GM18498 (cell line): ENCODE data around the gene ADI1.
"Not testable (repeated sequence)": the region's sequence is repeated elsewhere in the genome, so short reads cannot be mapped to it uniquely, and the experiment has no call there.

Source experiments
- ATAC-seq: cut with Tn5 transposase; IDR thresholded peaks from one replicate; pipeline ENCODE4 v1.9.1; 2021; ENCODE audit warnings: mild to moderate bottlenecking, moderate library complexity; ENCODE audit not compliant: unreplicated experiment

Gene ADI1

DNA sequence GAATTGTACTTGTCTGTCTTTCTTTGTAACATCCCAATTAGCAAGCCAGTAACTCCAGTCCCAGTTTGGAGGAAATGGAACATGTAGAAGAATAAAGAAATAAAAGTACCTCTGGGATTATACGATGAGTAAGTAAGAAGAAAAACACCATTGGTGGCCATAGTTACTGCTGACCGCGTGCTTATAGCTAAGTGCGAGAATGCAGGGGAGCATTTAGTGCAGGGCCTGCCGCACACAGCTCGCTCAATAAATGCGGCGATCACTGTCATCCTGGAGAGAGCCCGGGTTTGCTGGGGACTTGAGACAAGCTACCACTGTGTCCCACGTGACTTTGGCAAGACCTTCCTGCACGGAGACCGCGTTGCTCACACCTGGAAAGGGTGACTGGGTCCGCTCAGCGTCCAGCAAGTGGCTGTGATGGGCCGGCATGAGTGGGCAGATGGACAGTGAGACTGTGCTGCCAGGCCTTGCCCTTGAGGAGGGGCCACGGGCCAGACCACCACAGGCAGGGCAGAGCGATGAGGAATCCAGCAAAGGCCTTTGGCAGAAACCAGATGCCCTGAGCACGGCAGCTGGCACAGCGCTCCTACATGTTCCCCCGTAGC is 54.8 kb downstream of the ADI1 start:
- no peak for ATAC-seq

DNA sequence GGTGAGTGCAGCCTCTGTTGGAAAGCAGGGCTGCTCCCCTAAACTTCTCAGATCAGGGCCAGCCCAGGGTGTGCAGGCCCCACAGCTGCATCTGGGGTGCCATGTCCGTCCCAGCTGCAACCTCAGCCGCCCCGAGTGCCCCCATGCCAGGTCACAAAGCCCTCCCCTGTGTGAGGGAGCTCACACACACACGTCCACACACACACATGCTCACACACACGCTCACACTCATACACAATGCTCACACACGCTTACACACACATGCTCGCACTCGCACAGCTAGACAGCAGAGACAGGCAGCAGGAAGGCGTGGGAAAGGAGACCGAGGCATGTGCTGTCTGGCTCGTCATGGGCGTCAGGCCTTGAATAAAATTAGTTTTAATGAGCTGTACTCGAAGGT is 55.4 kb downstream of the ADI1 start:
- ATAC-seq: no peak

DNA sequence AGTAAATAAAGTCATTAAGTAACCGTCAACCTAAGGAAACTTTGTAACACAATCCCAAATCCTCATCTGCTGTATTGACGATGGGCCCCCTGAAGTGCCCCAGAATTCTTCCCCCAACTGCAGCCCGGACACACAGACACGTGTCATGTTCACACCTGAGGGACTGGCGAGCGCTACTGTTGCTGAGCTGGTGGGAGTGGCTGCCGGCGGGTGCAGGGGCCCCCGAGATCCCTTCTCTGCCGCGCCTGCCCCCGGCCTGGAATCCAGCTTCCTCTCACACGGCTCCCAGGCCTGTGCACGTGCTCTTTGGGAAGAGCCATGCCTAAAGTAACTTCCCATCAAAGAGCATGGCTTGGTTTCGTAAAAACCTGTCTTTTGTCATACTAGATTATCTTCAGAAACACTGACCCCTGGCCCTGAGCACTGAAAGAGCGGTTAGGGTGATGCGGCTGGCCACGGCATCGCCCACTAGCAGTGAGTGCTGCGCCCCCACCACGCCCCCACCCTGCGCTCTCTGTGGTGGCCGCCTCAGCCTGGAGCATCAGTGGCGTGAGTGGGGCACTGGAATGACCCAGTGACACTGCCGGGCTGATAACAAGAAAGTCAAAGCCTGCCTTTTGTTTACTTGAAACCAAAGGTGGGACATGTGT is 56.0 kb downstream of the ADI1 start:
- ATAC-seq: no peak

DNA sequence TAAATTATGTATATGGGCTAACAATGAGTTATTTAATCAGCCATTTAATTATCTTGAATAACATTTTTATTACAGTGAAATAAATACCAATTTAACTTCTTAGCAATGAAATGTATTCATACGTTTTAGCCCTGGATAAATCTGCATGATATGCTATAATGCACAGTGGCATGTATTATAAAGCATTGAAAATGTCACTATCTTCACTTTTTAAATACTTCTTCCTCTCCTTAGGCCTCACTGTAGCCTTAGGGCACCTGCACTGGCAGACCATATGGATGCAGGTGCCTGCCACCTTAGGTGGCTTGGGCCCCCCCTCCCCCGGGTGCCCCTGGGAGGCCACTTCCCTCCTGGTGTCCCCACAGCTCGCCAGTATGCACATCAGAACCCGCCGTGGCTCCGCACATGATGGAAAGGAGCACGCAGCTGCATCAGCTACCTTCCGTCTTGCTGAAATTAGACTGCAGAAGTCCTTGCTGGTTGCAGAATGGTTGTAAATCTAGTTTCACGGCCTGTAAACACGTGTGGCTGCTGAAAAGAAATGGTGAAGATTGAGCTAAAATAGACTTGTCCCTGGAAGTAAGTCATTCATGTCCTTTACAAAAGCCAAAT is 56.7 kb downstream of the ADI1 start:
- peak; percentile 3 for ATAC-seq

DNA sequence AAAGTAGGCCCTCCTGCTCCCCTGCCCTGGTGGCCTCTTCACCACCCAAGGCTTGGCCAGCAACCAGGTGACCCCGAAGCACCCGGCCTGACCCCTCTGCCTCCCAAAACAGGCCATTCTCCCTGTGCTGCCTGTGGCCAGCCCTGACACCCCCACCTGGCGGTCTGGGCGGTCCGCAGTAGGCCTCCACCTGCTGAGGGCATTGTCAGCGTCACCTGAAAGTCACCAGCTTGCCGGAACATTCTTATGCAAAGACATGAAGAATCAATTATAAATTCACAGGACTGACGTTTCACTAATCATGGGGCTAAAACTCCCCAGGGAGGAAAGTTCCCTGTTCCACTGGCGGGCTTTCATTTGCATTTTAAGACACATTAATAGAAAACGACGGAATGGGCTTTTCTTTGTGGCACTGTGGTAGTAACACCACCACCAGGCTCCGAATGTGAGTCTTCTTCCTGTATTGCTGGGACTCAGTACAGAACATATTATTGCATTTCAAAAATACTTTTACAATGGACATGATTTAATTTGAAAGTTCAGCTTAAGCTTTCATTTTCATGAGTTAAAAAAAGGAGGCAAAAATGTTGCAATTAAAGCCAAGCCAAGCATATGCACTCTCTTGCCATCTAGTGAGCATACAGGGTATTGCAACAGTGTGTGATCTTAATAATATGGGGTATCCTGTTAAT is 57.4 kb downstream of the ADI1 start:
- peak; percentile 72 for ATAC-seq

DNA sequence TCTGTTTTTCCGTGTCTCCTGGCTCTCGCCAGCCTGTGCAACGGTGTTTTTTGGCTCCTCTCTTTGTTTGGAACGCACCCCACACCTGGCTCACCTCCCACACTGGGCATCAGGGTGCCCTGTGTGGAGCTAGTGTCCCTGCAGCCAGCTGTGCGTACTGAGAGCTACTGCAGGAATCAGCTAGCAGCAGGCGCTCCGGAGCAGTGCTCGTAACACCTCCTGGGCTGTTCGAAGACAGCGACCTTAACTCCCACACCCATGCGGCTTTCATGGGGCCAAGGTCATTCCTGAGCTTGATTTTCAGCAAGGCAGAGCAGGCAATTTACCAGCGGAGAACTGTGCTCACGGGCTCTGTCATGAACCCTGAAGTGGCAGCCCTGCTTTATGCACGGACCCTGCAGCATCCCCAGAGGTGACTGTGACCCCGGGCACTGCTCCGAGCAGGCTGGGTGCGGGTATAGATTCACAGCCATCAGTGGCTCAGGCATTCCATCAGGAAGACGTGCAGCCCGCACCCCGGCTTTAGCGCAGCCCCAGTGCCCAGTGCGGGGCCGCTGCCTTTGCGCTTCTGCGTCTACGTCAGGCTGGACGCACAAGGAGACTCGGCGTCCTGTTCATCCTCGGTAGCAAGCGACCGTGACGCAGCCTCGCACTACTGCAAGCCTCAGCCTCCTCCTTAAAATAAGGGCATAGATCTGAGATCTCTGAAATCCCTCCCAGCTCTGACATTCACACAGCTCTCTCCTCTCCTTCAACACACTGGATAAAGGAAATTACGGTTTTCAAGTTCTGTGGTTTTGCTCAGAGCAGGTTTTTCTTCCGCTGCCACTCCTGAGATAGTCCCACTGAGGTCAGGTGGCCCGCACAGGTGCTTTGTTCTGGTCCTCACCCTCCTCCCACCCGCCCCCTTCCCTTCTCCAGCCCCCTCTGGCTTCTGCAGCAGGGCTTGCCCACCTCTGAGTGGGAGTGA is 58.2 kb downstream of the ADI1 start:
- ATAC-seq: no peak

DNA sequence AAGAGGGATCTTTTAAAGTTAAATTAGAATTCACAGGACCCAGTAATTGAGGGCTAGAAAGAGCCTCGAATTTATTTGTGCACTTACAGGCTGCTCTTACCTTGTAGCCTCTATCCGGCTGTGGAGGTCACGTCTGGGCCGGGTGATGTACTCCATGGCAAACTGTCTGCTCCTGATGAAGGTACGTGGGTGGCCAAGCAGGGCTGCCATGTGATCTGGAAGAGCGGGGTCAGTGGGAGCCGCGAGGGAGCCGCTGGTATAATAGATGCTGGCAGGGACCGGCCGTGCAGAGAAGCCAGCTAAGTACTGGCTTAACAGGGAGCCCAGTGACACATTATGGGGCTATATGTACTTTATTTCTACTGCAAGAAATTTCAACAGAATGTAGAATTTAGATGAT is 59.2 kb downstream of the ADI1 start:
- ATAC-seq: no peak

DNA sequence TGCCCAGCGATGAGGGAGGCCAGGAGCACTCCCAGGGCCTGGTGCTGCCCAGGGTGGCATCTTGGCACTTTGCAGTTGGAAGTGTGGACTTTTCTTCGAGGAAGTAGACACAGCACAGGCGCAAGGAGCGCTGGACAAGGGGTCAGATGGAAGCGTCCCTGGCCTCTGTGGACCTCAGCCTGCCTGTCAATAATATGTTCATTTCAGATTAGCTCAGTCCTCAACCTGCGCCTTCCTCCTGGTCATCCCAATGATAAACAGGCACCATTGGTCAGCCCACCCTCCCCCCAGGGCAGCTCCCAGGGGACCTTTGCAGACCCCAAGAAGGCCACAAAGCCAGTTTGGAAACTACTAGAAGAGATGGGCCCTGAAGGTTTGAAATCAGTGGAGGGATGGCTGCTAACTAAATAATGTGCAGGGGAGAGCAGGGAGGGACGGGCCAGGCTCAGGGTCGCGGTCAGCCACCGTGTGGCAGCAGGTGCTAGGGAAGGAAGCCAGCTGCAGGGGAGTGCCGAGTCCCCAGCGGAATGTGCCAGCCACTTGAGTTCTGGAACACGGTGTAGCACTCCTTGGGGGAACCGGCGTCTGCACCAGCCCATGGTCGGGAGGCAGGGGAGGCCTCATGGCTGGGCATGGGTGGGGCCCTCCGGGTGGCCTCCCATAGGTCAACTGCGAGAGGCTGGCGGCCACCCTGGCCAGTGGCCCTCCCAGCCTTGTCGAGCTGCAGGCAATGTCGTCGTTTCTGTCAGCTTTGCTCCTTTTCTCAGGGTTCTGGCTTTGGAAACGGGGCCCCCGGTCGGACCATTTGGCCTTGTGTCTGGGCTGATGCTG is 59.9 kb downstream of the ADI1 start:
- no peak for ATAC-seq

DNA sequence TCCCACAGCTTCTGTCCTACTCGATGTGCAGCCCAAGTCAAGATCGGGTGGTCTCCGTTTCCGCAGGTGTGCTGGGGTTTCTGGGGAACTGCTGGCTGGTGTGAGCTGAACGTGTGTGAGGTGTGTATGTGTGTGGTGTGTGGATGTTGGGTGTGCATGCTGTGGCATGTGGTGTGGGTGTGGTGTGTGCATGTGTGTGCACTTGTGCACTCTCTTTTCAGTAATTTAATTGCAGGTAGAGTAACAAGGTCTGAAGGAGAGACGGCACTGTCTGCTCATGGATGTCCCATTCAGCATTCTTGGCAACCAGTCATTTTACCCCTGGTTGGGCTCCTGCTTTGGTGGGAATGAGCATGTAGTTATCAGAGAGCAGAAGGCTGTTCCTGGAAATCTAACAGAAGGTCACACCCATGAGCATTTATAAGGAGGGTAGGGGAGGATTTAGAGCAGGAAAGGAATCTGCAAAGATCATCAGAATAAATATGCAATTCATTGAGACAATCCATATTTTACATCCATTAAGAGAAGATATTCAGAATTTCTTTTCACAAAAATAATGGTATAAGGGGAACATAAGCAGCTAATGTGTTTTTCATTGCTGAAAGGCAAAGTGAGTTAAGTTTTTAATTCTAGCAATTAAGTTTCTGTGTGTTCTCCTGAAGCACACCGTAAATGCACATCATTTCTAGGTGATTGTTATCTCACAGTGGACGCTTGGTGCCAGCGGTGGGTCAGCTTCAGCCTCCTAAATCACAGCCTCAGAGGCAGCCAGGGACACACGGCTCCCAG is 60.7 kb downstream of the ADI1 start:
- no peak for ATAC-seq

DNA sequence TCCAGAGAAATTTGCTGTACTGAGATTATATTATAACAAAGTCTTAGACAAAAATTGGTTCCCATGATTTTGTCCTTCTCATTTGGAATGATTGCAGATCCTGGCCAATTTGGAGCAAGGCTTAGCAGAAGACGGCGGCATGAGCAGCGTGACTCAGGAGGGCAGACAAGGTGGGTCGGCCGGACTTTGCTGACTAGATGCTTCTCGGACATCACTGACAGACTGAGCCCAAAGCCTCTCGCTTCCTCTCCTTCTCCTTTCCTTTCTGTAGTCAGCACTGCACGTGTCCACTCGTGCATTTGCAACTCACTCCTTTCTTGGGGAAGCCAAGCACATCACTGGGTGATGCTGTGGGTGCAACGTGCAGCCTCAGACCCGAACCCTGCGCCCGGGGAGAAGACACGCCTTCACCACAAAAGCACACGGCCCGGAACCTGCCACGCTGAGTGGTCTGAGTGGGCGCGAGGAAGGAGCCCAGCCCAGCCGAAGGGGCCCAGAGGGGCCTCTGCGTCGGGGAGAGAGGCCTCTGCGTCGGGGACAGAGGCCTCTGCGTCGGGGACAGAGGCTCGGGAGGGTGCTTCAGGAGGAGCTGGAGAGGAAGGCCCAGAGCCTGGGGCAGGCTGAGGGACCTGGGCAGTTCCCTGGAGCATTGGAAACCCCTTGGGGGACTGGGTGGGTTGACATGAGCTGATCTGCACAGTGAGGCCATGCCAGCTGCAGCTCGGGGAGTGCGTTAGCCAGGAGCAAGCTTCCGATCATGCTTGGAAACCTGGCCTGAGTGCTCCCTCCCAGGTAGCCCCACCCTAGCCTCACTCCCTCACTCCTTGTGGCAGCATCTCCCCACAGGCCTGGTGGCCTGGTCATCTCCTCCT is 61.6 kb downstream of the ADI1 start:
- no peak for ATAC-seq

DNA sequence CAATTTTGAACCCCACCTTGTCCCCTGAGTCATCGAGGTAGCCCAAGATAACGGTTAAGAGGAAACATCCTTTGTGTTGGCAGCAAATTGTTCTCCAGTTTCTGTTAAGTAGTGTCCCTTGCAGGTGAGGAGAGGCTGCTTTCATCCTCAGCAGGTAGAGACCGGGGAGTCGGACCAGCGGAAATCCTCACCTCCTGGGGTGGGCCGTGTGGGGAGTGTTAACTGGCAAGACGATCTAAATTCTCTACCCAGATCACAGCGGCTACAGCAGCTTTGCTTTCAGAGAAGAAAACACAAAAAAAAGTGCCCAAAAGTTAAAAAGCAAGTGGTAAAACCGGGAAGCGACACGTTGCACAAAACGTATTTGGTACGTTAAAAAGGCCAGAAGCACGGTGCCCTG is 63.2 kb downstream of the ADI1 start:
- ATAC-seq: no peak

DNA sequence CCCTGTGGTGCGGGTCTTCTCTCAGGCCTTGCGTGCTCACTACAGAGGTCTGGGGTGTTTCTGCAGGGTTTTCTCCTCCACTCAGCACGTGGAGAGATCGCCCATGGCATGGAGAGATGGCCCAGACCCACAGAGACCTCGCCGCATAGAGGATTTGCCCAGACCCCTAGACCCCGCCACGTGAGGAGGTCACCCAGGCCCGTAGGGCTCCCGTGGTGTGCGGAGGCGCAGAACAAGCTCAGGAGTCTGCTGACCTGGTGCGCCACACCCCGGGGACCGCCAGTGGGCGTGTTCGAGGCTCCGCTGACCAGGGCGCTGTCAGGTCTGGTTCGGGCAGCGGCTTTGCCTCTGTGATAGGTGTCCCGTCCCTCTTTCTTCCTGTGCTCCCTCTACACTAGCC is 64.5 kb downstream of the ADI1 start:
- no peak for ATAC-seq

DNA sequence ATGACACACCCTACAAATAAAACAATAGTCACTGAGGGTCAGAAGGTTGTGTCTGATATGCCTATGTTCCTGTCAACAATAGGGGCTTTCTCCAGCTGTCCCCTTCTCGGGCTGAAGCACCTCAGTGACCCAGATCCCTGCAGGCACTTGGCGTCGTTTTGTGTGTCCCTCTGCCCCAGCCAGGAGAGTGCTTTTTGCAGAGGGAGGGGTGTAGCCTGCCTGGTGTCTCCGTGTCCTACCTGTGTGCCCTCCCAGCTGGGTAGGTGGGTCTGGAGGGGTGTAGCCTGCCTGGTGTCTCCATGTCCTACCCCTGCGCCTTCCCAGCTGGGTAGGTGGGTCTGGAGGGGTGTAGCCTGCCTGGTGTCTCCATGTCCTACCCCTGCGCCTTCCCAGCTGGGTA is 65.3 kb downstream of the ADI1 start:
- ATAC-seq: not testable (repeated sequence)

DNA sequence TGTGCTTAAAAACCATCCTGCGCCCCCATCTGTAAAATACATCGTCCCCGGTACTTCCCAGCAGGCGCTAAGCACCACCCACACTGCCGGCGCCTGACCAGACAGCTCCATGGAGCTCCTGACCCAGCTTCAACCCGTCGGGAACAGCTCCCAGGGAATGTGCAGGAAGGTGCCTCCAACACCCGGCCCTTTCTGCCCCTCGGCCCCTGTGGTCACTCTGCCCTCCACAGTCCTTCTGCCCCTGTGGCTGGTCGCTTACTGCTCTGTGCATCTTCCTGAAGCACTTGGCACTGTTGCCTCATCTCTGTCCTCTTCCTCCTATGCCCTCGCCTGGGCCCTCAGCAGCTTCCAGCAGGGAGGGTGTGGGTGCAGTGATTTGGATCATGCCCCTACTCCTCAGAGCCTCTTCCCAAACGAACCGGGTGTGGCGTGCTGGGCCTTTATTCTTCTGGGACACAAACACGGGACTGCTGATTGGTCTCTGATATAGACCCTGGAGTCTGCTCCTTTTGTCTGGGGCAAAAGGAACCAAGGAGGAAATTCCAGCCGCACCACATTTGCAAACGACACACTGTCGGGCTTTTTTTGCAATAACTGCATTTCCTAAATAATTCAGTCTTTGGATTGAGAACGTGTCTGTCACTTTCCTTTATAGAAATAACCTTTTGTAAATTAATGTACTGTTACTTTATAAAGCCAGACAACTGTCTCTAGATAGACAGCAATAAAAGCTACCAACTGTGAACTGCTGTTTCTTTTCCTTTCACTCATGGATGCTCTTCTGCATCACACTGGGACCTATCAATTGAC is 65.9 kb downstream of the ADI1 start:
- ATAC-seq: no peak

DNA sequence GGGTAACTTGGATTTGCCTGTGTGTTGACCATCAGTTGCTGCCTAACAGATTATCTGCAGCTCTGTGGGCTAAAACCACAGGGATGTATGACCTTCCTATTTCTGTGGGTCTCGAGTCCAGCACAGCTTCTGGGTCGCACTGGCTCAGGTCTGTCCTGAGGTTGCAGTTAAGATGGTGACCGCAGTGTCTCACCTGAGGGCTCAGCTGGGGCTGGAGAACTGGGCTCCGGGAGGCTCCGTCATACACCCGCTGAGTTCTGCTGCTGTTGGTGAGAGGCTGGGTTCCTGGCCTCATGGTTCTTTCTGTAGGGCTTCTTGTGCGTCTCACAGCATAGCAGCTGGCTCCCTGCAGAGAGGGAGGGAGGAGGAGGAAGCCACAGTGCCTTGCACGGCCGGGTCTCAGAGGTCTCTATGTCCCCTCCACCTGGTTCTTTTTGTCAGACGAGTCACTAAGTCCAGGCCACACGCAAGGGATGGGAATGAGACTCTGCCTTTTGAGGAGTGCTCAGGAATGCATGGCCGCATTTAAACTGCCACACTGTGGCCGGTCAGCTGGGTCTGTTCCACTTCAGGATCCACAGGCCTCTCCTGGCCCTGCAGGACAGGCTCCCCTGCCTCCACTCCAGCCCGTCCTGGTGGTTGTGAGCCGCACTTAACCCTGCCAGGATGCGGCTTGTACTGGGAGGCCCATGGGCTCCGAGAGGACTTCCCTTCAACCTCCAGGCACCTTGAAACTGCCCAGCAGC is 67.2 kb downstream of the ADI1 start:
- ATAC-seq: no peak

DNA sequence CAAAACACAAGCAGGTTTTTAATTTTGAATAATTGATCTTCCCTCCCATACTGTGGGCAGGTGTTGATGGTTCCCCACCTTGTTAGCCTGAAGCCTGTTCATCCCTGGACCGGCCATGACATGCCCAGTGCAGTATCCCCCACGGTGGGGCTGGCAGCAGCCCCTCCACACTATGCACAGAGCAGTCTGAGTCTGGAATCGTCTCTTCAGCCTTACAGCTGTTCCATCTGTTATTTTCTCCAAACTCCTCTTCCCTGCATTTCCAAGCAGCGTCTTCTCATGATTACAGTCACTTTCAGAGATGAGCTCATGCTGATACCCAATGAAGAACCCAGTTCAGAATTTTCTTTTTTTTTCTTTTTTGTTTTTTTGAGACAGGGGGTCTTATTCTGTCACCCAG is 68.2 kb downstream of the ADI1 start:
- no peak for ATAC-seq
